ENCODE results near the gene LAMC2. TPM values are rescaled to one million over a fixed set of nuclear protein-coding genes. Genes with fewer than 3 reads are reported as not detected.

Gene LAMC2
- total and polyA plus RNA-seq, 3 experiments from 2014 or later: not detected

DNA sequence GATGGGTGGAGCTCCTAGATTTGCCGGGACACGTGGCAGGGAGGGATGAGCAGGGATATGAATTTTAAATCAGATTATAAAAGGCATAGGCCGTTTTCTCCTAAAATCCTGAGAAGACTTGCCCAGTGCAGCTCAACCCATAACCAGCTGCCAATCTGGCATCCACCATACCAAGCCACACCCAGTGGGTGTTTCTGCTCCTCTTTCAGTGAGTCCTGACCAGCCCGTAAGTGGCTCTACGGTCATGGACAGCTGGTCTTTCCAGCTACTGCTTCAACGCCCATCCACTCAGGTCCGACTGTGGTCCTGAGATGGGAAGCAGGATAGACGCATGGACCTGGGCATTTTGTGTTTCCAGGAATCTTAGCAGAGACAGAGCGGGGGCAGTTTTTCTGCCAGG lies 107.2 kb downstream of the LAMC2 start:
- no peaks in the 10 kb centered on the region for H3K4me1 ChIP-seq (ENCODE audit: insufficient read depth, low read length)
- peaks cover 5 to 14% of the 10 kb centered on the region in 2 donors for H3K27me3 Mint-ChIP-seq

DNA sequence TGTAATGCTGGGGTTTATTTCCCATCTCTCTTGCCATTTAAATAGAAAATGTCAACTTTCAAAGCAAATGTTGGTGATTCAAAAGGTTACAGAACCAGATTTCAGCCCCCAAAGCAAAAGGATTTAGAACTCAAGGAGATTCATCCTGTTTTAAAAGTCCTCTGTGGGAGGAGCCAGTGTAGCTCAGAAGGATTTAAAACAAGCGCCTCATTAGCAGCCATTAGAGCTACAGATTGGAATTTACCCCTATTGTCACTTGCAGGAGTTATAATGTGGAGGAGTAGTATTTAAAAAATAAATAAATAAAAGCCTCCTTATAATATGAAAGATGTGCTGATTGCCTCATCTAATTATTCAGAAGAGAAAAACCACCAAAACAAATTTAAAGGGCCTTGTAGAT lies 107.8 kb downstream of the LAMC2 start:
- H3K4me1 ChIP-seq (ENCODE audit: insufficient read depth, low read length): no peaks in the 10 kb centered on the region
- Mint-ChIP-seq H3K4me3 (no peak overlapping the region), H3K4me1 (no peaks in the 10 kb centered on the region), H3K27me3 (peaks cover 2 to 14% of the 10 kb centered on the region in 2 donors), H3K36me3 (no peaks in the 10 kb centered on the region), H3K27ac (no peak overlapping the region), H3K9me3 (no peaks in the 10 kb centered on the region)
- H3K27me3 ChIP-seq (ENCODE audit: insufficient read depth, low read length, poor library complexity, severe bottlenecking): no peaks in the 10 kb centered on the region
- H3K9me3 ChIP-seq (ENCODE audit: low read length): no peaks in the 10 kb centered on the region
- DNase-seq: no peak
- POLR2A ChIA-PET: no interaction called here
- H3K4me3 ChIP-seq (ENCODE audit: low read length): no peak overlapping the region
- CTCF ChIA-PET: interaction anchor here (1.2 kb wide), 1 partner anchor 12 kb away, joined by 4 read pairs; no protein-coding TSS in a partner anchor
- no peaks in the 10 kb centered on the region for H3K36me3 ChIP-seq (ENCODE audit: insufficient read depth, low read length)
- H3K27ac ChIP-seq (ENCODE audit: low read depth, low read length): no peak overlapping the region

More for the DNA sequence above, 107.2 kb downstream of the LAMC2 start:
- ChIA-PET POLR2A (no interaction called here), CTCF (interaction anchor here (1.2 kb wide), 1 partner anchor 11 kb away, joined by 4 read pairs; no protein-coding TSS in a partner anchor)
- Mint-ChIP-seq H3K9me3 (no peaks in the 10 kb centered on the region), H3K4me3 (no peak overlapping the region), H3K36me3 (no peaks in the 10 kb centered on the region), H3K4me1 (no peaks in the 10 kb centered on the region), H3K27ac (no peak overlapping the region)
- DNase-seq: no peak
- Histone ChIP-seq H3K27ac (ENCODE audit: low read depth, low read length) (no peak overlapping the region), H3K36me3 (ENCODE audit: insufficient read depth, low read length) (no peaks in the 10 kb centered on the region), H3K4me3 (ENCODE audit: low read length) (no peak overlapping the region), H3K27me3 (ENCODE audit: insufficient read depth, low read length, poor library complexity, severe bottlenecking) (no peaks in the 10 kb centered on the region), H3K9me3 (ENCODE audit: low read length) (no peaks in the 10 kb centered on the region)

Other genes starting within 250 kb of the LAMC2 start
- gene SHCBP1L, start 233.1 kb upstream of the LAMC2 start, total RNA-seq: not detected
- not detected for gene SHCBP1L, start 233.1 kb upstream of the LAMC2 start, polyA plus RNA-seq
- gene LAMC1, start 162.8 kb upstream of the LAMC2 start, total RNA-seq: under 1 TPM; 0.33 to 0.58 TPM
- not detected for gene LAMC1, start 162.8 kb upstream of the LAMC2 start, polyA plus RNA-seq
- not detected for gene NMNAT2, start 232.1 kb downstream of the LAMC2 start, total RNA-seq
- not detected for gene NMNAT2, start 232.1 kb downstream of the LAMC2 start, polyA plus RNA-seq